Keratinocyte (primary cell): ENCODE measurements around the gene SETBP1. TPM values are rescaled to one million over a fixed set of nuclear protein-coding genes. Genes with fewer than 3 reads are reported as not detected.

ENCODE experiments used
- DNase-seq: peaks from one replicate; pipeline ENCODE4 v3.0.0-alpha.2; 2011; ENCODE audit warnings: low read depth, missing footprints, low spot score
- FAIRE-seq: peaks from 2 replicates; lab custom pipeline; 2011; peaks lifted over from hg19 to GRCh38; lab: Jason Lieb, UNC
- H2AFZ ChIP-seq: 2 replicates; pipeline ENCODE4 v1.6.0; 2012; ENCODE audit warnings: low read length, control low read depth, inconsistent platforms; ENCODE audit not compliant: control insufficient read depth
- H3K27ac ChIP-seq: 2 replicates; pipeline ENCODE4 v1.5.1; 2011; ENCODE audit warnings: low read length; ENCODE audit not compliant: control insufficient read depth, insufficient read depth
- H3K27me3 ChIP-seq: 3 replicates; pipeline ENCODE4 v1.6.0; 2011; ENCODE audit warnings: low read length; ENCODE audit not compliant: control insufficient read depth, insufficient read depth; ENCODE audit errors: extremely low read depth
- H3K36me3 ChIP-seq, 2 experiments: 2 replicates in 1 of 2; 3 replicates in 1 of 2; pipeline ENCODE4 v1.5.1; 2011; ENCODE audit warnings: low read length in 2 of 2, mild to moderate bottlenecking in 1 of 2; ENCODE audit not compliant: control insufficient read depth in 2 of 2, insufficient read depth in 2 of 2; ENCODE audit errors: extremely low read depth in 1 of 2
- H3K4me1 ChIP-seq: 3 replicates; pipeline ENCODE4 v1.5.1; 2011; ENCODE audit warnings: low read length; ENCODE audit not compliant: control insufficient read depth, insufficient read depth; ENCODE audit errors: extremely low read depth
- H3K4me2 ChIP-seq: 3 replicates; pipeline ENCODE4 v1.6.0; 2011; ENCODE audit warnings: low read depth, low read length; ENCODE audit not compliant: control insufficient read depth, insufficient read depth; ENCODE audit errors: extremely low read depth
- H3K4me3 ChIP-seq, 3 experiments: fragments of 200-600 bp in 1 of 3; sonication (generic) in 1 of 3; 2 replicates in 2 of 3; 3 replicates in 1 of 3; pipeline ENCODE4 v1.5.1; 2011 to 2016; ENCODE audit warnings: low read length in 3 of 3, mild to moderate bottlenecking in 3 of 3, control low read depth in 2 of 3, inconsistent platforms in 1 of 3, low read depth in 1 of 3, mixed read lengths in 1 of 3, mixed run types in 1 of 3, moderate library complexity in 1 of 3; ENCODE audit not compliant: control insufficient read depth in 2 of 3, insufficient read depth in 2 of 3; ENCODE audit errors: extremely low read depth in 1 of 3
- H3K79me2 ChIP-seq: 2 replicates; pipeline ENCODE4 v1.6.0; 2012; ENCODE audit warnings: low read length; ENCODE audit not compliant: control insufficient read depth, insufficient read depth
- H3K9ac ChIP-seq: 3 replicates; pipeline ENCODE4 v1.6.0; 2011; ENCODE audit warnings: low read length; ENCODE audit not compliant: control insufficient read depth, insufficient read depth; ENCODE audit errors: extremely low read depth
- H3K9me1 ChIP-seq: 3 replicates; pipeline ENCODE4 v1.6.0; 2011; ENCODE audit warnings: low read length; ENCODE audit not compliant: control insufficient read depth, insufficient read depth; ENCODE audit errors: extremely low read depth
- H3K9me3 ChIP-seq: 2 replicates; pipeline ENCODE4 v1.5.1; 2012; ENCODE audit warnings: low read depth, low read length; ENCODE audit not compliant: control insufficient read depth
- H4K20me1 ChIP-seq: 3 replicates; pipeline ENCODE4 v1.6.0; 2011; ENCODE audit warnings: low read length; ENCODE audit not compliant: control insufficient read depth, insufficient read depth; ENCODE audit errors: extremely low read depth
- CTCF ChIP-seq, 3 experiments: IDR thresholded peaks in 1 of 3; conservative IDR thresholded peaks in 1 of 3; optimal IDR thresholded peaks in 1 of 3; 2 replicates in 2 of 3; 3 replicates in 1 of 3; pipeline versions ENCODE3 to v1.5.1; 2011; ENCODE audit warnings: low read length in 3 of 3, mild to moderate bottlenecking in 3 of 3, moderate library complexity in 2 of 3, control low read depth in 1 of 3, inconsistent platforms in 1 of 3; ENCODE audit not compliant: insufficient read depth in 2 of 3; ENCODE audit errors: extremely low read depth in 1 of 3
- EZH2 ChIP-seq: IDR thresholded peaks from one replicate; pipeline ENCODE4 v1.6.1; 2012; ENCODE audit warnings: inconsistent platforms, mild to moderate bottlenecking, low read length, moderate library complexity
- dilution Hi-C: fragments of 300-500 bp; cut with MboI; formaldehyde crosslinking; loops from one replicate; pipeline ENCODE4 v1.7.0; 2020; ENCODE audit warnings: low sequenced_read_pairs; ENCODE audit not compliant: extremely low pct_ligation_motif_present
- polyA plus RNA-seq, 5 experiments: library from polyadenylated mRNA; depleted of rRNA in 3 of 5; stranded (reverse) in 3 of 5; stranded (forward) in 1 of 5; unstranded in 1 of 5; fragments of >200 nt; gene quantifications; 1 replicate in 1 of 5; 2 replicates in 3 of 5; 3 replicates in 1 of 5; pipeline versions ENCODE4 v1.2.1 to v1.2.3, GENCODE V29; 2011 to 2012; ENCODE audit warnings: missing spikeins in 2 of 5, low read depth in 1 of 5, low replicate concordance in 1 of 5

Gene SETBP1
- polyA plus RNA-seq, 1 donor (not counting 4 experiments of a cell fraction or from before 2014, with no cell fraction given): 3.3 TPM

GRCh38 chr18:44870631-44871502 is 190.2 kb downstream of the SETBP1 start:
- Histone ChIP-seq H3K9me3 (no peaks in the 10 kb centered on the region), H3K9me1 (no peaks in the 10 kb centered on the region), H3K79me2 (no peaks in the 10 kb centered on the region), H3K4me2 (no peak overlapping the region), H4K20me1 (no peaks in the 10 kb centered on the region), H3K27ac (no peak overlapping the region), H3K4me1 (no peaks in the 10 kb centered on the region), H3K27me3 (no peaks in the 10 kb centered on the region), H3K36me3 (no peaks in the 10 kb centered on the region), H3K9ac (no peak overlapping the region), H2AFZ (no peak overlapping the region), H3K4me3 (no peak overlapping the region)
- DNase-seq: no peak
- peak; percentile 39 for FAIRE-seq
- dilution Hi-C loops: no loop called here
- TF ChIP-seq EZH2 (no peak), CTCF (optimal IDR thresholded peaks at IDR 0.05 in 1 of 3, IDR thresholded peaks at IDR 0.05 in 1 of 3, conservative IDR thresholded peaks at IDR 0.05 in 1 of 3; ENCODE audit: extremely low read depth in 1 of 3, insufficient read depth in 2 of 3, low read length in 3 of 3) (no peak)

GRCh38 chr18:44871771-44872170 is 191.1 kb downstream of the SETBP1 start:
- no peak for DNase-seq
- H3K4me1 ChIP-seq: no peaks in the 10 kb centered on the region
- H2AFZ ChIP-seq: no peak overlapping the region
- H3K9me3 ChIP-seq: no peaks in the 10 kb centered on the region
- H4K20me1 ChIP-seq: no peaks in the 10 kb centered on the region
- no peak overlapping the region for H3K4me2 ChIP-seq
- H3K27me3 ChIP-seq: no peaks in the 10 kb centered on the region
- no peak overlapping the region for H3K27ac ChIP-seq
- TF ChIP-seq EZH2 (no peak), CTCF (optimal IDR thresholded peaks at IDR 0.05 in 1 of 3, IDR thresholded peaks at IDR 0.05 in 1 of 3, conservative IDR thresholded peaks at IDR 0.05 in 1 of 3; ENCODE audit: extremely low read depth in 1 of 3, insufficient read depth in 2 of 3, low read length in 3 of 3) (no peak)
- no peaks in the 10 kb centered on the region for H3K79me2 ChIP-seq
- dilution Hi-C loops: no loop called here
- peaks cover 0 to 1% of the 10 kb centered on the region in 2 experiments for H3K36me3 ChIP-seq
- no peaks in the 10 kb centered on the region for H3K9me1 ChIP-seq
- no peak for FAIRE-seq
- H3K4me3 ChIP-seq: no peak overlapping the region
- no peak overlapping the region for H3K9ac ChIP-seq
